Heart left ventricle (tissue), 16 donors: ENCODE data around the gene KRT4. TPM values are rescaled to one million over a fixed set of nuclear protein-coding genes. Genes with fewer than 3 reads are reported as not detected.

Experiments
- ATAC-seq, 4 donors: fragments of 200-7000 bp; cut with Tn5 transposase; one replicate each; pipeline ENCODE4 v1.9.1; 2020 to 2022; ENCODE audit warnings: moderate library complexity in 4 of 4, mild to moderate bottlenecking in 3 of 4, moderate number of reproducible peaks in 1 of 4
- DNase-seq, 5 donors: peaks; one replicate each; pipeline ENCODE4 v3.0.0-alpha.2; 2020
- H3K27ac ChIP-seq, 12 donors: fragments of 200-600 bp; sonication (generic) in 4 of 12; one replicate each; pipeline versions ENCODE4 v1.5.0 to v1.8.0; 2016 to 2022; ENCODE audit warnings: mild to moderate bottlenecking in 2 of 12
- H3K27me3 ChIP-seq, 9 donors: fragments of 200-600 bp; sonication (generic) in 2 of 9; one replicate each; pipeline versions ENCODE4 v1.5.1 to v1.8.0; 2016 to 2022; ENCODE audit warnings: mild to moderate bottlenecking in 3 of 9
- H3K36me3 ChIP-seq, 9 donors: fragments of 200-600 bp; sonication (generic) in 2 of 9; one replicate each; pipeline versions ENCODE4 v1.5.0 to v1.8.0; 2018 to 2022; ENCODE audit warnings: mild to moderate bottlenecking in 2 of 9
- H3K4me1 ChIP-seq, 12 donors: fragments of 200-600 bp; sonication (generic) in 4 of 12; one replicate each; pipeline versions ENCODE4 v1.5.0 to v1.8.0; 2016 to 2022; ENCODE audit warnings: mild to moderate bottlenecking in 3 of 12
- H3K4me3 ChIP-seq, 12 donors: fragments of 200-600 bp; sonication (generic) in 4 of 12; one replicate each; pipeline versions ENCODE4 v1.5.0 to v1.8.0; 2017 to 2022; ENCODE audit warnings: mild to moderate bottlenecking in 9 of 12, moderate library complexity in 4 of 12
- H3K9me3 ChIP-seq, 12 donors: fragments of 200-600 bp; sonication (generic) in 4 of 12; one replicate each; pipeline versions ENCODE4 v1.5.0 to v1.8.0; 2016 to 2022; ENCODE audit warnings: mild to moderate bottlenecking in 1 of 12
- POLR2A ChIP-seq, 2 donors: fragments of 450-650 bp; IDR thresholded peaks; one replicate each; pipeline ENCODE4 v1.6.1; 2017; ENCODE audit warnings: antibody characterized with exemption in 2 of 2, mild to moderate bottlenecking in 2 of 2, moderate library complexity in 2 of 2
- WGBS, 4 donors: extraction: QIAGEN DNeasy Blood & Tissue Kit in 2 of 4; methylation state at CpG; one replicate each; pipeline versions ENCODE4 v1.1.5 to v1.1.7; 2013 to 2018; 5-methylcytosine and 5-hydroxymethylcytosine counted together
- intact Hi-C, 10 donors: fragments of 100-400 bp; cut with DNase I; formaldehyde crosslinking; loops; one replicate each; pipeline versions ENCODE4 v1.11.1 to v1.14.2; 2022
- long read RNA-seq, 3 donors: library from polyadenylated mRNA; unstranded; transcript quantifications; one replicate each; pipeline ENCODE4 v2.0.0, GENCODE V29; 2020 to 2021
- polyA plus RNA-seq, 2 donors: library from polyadenylated mRNA; stranded (reverse); fragments of 200-250 nt; gene quantifications; one replicate each; pipeline ENCODE4 v1.2.3, GENCODE V29; 2013
- total RNA-seq, 9 donors: library from RNA; depleted of rRNA in 2 of 9; stranded (reverse); fragments of >200 nt in 2 of 9; fragmentation: NEBNext Ultra II Directional in 3 of 9; extraction: Animal tissue kit (Norgen Biotek cat#: 25700) in 3 of 9; gene quantifications; one replicate each; pipeline versions ENCODE4 v1.1.0 to v1.2.4, GENCODE V29; 2016 to 2023
- TF ChIP-seq, protein P1 (sequence below), 12 donors: fragments of 200-600 bp; sonication (generic) in 4 of 12; IDR thresholded peaks; one replicate each; pipeline versions ENCODE4 v1.5.0 to v1.8.0; 2018 to 2022; ENCODE audit warnings: antibody characterized with exemption in 12 of 12, mild to moderate bottlenecking in 5 of 12
- donor health status: ischemic (EF 13 %, LVEDD 7.1; RV severe dilation, severe dysfunction).
- donor health status: healthy with polysubstance abuse.
- donor health status: DM: no; HTN: yes; CAD: no.
- donor health status: DM: no; HTN: no; CAD: no.
- donor health status: ischemic (EF 25% LVEDD 6.9; RV normal size, moderate dysfunction).
- donor health status: ischemic (EF 25% LVEDD 5.7; RV mildly dilated, moderate dysfunction).
- donor health status: healthy.
- donor health status: DM: yes; HTN: yes; CAD: no.
- donor health status: ischemic (EF 35%, LVEDD 5.7; RV mildly dilated, moderate dysfunction).
- donor health status: nonischemic (EF 11% LVEDD 7.7; RV severe dilation, severe dysfunction).
- donor health status: DM: yes; HTN: yes; CAD: no.
- donor health status: PGD.
- donor health status: ischemic (EF 29% LVEDD 5.4; RV normal size, mild dysfunction).
- donor health status: nonischemic (EF 23%, LVEDD 6.1; RV moderate dilation, normal function).

Gene KRT4
- total RNA-seq = not detected
- under 1 TPM in 1 of 2 donors, not detected in 1; 0.51 TPM for polyA plus RNA-seq
- long read RNA-seq, donor 1 = 0 reads
- long read RNA-seq, donor 2 = 0 reads
- long read RNA-seq, donor 3 = 0 reads

DNA sequence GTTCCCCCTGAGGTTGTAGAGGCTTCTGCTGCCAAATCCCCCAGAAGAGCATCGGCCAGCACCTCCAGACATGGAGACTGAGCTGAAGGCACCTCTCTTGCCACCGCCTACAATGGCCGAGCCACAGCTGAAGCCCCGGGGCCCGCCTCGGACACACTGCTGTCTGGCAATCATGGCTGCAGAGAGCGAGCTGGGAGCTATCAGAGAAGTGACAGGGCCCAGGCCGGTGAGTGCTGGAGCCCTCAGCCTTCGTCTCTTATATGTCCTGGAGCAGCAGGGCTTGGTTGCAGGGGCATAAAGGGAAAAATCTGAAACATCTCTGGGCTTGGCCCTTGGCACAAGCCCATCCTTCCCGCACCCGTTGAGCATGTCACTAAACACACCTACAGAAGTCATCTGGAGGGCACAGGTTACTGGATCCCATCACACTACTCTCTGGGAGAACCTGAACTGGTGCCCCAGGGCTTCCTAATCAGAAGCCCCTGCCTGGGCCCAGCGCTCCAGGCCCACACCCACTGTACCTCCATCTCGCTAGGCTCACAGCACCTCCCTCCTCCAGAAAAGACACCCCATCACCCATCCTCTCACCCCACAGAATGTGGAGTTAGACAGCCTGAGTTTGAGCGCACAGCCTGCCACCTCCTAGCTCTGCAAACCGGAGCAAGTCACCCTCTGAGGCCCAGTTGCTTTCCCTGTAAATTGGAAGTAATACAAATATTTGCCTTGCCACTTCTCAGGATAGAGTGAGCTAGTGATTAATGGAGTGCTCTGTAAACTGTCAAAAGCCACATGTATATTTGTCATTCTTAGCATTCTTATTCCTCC, at the start of gene KRT4:
Gene KRT4, minus strand, starts transcription at position 232 of the 825 bp plus-strand sequence. Its CDS starts 58 bp downstream, at position 174.
- WGBS, 4 donors = 56 to 76% (median 74%) methylated on average over 12 to 15 of the region's 15 CpGs
- H3K9me3 ChIP-seq = no peaks in the 10 kb centered on the region
- no peak for ATAC-seq
- DNase-seq = no peak
- H3K4me1 ChIP-seq = no peaks in the 10 kb centered on the region
- H3K27me3 ChIP-seq = peaks cover 0 to 25% (median 0%) of the 10 kb centered on the region in 9 donors
- H3K4me3 ChIP-seq = no peak within 1 kb of the TSS
- H3K36me3 ChIP-seq = no peaks in the 10 kb centered on the region
- TF ChIP-seq POLR2A (IDR thresholded peaks at IDR 0.05) = no peak
- TF ChIP-seq, protein P1, sequence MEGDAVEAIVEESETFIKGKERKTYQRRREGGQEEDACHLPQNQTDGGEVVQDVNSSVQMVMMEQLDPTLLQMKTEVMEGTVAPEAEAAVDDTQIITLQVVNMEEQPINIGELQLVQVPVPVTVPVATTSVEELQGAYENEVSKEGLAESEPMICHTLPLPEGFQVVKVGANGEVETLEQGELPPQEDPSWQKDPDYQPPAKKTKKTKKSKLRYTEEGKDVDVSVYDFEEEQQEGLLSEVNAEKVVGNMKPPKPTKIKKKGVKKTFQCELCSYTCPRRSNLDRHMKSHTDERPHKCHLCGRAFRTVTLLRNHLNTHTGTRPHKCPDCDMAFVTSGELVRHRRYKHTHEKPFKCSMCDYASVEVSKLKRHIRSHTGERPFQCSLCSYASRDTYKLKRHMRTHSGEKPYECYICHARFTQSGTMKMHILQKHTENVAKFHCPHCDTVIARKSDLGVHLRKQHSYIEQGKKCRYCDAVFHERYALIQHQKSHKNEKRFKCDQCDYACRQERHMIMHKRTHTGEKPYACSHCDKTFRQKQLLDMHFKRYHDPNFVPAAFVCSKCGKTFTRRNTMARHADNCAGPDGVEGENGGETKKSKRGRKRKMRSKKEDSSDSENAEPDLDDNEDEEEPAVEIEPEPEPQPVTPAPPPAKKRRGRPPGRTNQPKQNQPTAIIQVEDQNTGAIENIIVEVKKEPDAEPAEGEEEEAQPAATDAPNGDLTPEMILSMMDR (IDR thresholded peaks at IDR 0.05) = no peak
- intact Hi-C loops = no loop called here
- H3K27ac ChIP-seq = no peak within 1 kb of the TSS

DNA sequence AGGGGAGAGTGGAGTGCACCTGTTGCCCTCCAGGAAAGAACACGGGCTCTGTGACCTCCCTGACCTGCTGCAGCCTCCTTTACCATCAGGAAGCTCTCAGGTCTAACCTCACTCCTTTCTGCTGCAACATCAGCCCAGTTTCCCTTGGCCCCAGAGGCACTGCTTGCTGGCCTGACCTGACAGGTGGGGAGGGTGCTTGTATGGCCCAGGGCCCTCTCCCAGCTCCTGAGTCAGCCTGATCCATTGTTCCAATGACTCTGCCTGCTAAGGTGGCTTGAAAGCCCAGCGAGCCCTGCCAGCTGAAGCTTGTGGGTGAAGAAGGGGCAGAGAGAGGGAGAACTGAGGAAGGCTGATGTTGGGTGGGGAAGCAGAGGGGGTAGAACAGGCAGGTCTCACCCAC, 48.1 kb upstream of the KRT4 start:
- DNase-seq (no peak), ATAC-seq (no peak)
- Histone ChIP-seq H3K9me3 (no peaks in the 10 kb centered on the region), H3K27me3 (peaks cover 0 to under 1% (median 0%) of the 10 kb centered on the region in 9 donors), H3K36me3 (no peaks in the 10 kb centered on the region), H3K27ac (no peak overlapping the region), H3K4me3 (no peak overlapping the region), H3K4me1 (peaks cover 0 to 9% (median 0%) of the 10 kb centered on the region in 12 donors)
- TF ChIP-seq, protein P1 (IDR thresholded peaks at IDR 0.05) = no peak
- intact Hi-C loops = loop anchor here in 2 of 10 donors (10.0 kb wide), 2 partner anchors 187 to 197 kb away; no protein-coding TSS in a partner anchor
- WGBS, 4 donors = 64 to 82% (median 78%) methylated on average over 2 of the region's 2 CpGs

DNA sequence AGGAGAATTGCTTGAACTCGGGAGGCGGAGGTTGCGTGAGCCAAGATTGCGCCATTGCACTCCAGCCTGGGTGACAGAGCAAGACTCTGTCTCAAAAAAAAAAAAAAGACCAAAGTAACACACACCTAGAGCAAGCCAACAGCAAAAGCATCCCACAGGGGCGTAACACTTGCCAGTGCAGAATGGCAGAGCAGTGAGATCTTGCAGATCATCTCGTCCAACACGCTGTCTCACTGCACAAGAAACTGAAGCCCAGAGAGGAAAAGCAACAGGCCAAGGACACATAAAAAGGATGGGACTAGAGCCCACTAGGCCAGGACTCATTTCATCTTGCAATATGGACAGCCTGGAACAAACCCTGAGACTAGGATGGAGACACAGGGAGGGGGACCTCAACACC, 47.6 kb upstream of the KRT4 start:
- Histone ChIP-seq H3K27ac (no peak overlapping the region), H3K4me3 (no peak overlapping the region), H3K9me3 (no peaks in the 10 kb centered on the region), H3K4me1 (peaks cover 0 to 9% (median 0%) of the 10 kb centered on the region in 12 donors), H3K27me3 (peaks cover 0 to 5% (median 0%) of the 10 kb centered on the region in 9 donors), H3K36me3 (no peaks in the 10 kb centered on the region)
- WGBS, 4 donors = 92 to 95% (median 93%) methylated on average over 7 of the region's 7 CpGs
- intact Hi-C loops = loop anchor here in 2 of 10 donors (10.0 kb wide), 2 partner anchors 187 to 197 kb away; no protein-coding TSS in a partner anchor
- no peak for TF ChIP-seq POLR2A (IDR thresholded peaks at IDR 0.05)
- TF ChIP-seq, protein P1 (IDR thresholded peaks at IDR 0.05) = no peak
- DNase-seq = no peak
- no peak for ATAC-seq

DNA sequence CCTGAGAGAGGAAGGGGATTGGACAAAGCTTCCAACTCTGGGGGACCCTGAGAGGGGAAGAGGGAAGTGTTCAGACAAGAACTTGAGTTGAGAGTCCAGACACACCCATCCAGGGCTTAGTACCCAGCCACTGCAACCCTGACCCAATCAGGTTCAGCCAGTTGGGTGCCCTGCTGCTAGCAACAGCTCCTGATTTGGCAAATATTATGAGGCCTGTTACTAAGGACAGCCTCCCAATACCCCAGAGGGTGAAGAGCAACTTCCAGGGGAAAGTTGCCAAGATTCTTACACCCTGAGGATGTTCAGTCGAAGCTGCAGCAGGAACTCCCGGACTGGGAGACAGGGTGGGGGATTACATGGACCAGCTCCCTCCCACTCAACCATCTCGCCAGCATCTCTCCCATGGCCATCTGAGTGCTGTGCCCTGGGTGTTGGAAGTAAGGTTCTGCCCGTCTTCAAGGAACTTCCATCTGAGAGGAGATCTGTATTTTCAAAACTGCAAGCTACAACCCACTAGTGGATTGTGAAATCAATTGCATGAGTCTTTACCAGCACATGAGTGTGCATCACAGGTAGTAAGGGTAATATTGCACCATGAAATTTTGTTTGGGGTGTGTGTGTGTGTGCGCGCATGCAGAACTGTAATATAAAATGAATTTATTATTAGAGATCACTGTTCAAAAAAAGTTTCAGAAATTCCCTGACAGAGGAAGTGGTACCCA, 46.3 kb upstream of the KRT4 start:
- H3K27me3 ChIP-seq = peaks cover 0 to 5% (median 0%) of the 10 kb centered on the region in 9 donors
- intact Hi-C loops = loop anchor here in 2 of 10 donors (10.0 kb wide), 2 partner anchors 185 to 195 kb away; no protein-coding TSS in a partner anchor
- peaks cover 0 to 9% (median 0%) of the 10 kb centered on the region in 12 donors for H3K4me1 ChIP-seq
- no peak for TF ChIP-seq POLR2A (IDR thresholded peaks at IDR 0.05)
- TF ChIP-seq, protein P1 (IDR thresholded peaks at IDR 0.05) = no peak
- H3K27ac ChIP-seq = no peak overlapping the region
- ATAC-seq (peak; percentile 42 to 94 (median 72)), DNase-seq (peak in 1 of 5 donors; percentile 50)
- 58 to 67% (median 61%) methylated on average over 6 of the region's 6 CpGs for WGBS, 4 donors
- H3K9me3 ChIP-seq = no peaks in the 10 kb centered on the region
- no peaks in the 10 kb centered on the region for H3K36me3 ChIP-seq
- H3K4me3 ChIP-seq = no peak overlapping the region
